ENCODE data around the gene LRMDA. TPM values are rescaled to one million over a fixed set of nuclear protein-coding genes. Genes with fewer than 3 reads are reported as not detected.

The LRMDA gene
- total and polyA plus RNA-seq, 12 donors = 30.7 to 132 (median 78.1) TPM

- DNase-seq = no peak
- Histone ChIP-seq H3K27me3 (no peaks in the 10 kb centered on the region), H3K36me3 (replicated peaks in 1 of 2) (no peaks in the 10 kb centered on the region), H3K4me1 (replicated peaks in 1 of 2) (no peaks in the 10 kb centered on the region), H3K27ac (no peak overlapping the region), H3K9me3 (replicated peaks in 1 of 3) (no peaks in the 10 kb centered on the region), H3K4me3 (no peak overlapping the region)
- TF ChIP-seq CTCF (IDR thresholded peaks at IDR 0.05) = no peak
- no peak for TF ChIP-seq POLR2A (IDR thresholded peaks at IDR 0.05)
- 78 to 89% (median 84%) methylated on average over 1 of the region's 1 CpG for WGBS, 4 donors
- intact Hi-C loops (cut with DNase I) = no loop called here
Observed at GRCh38 chr10:75838486-75838885, 407.1 kb downstream of the LRMDA start.

- H3K4me1 ChIP-seq (replicated peaks in 1 of 2) = no peaks in the 10 kb centered on the region
- no peaks in the 10 kb centered on the region for H3K36me3 ChIP-seq (replicated peaks in 1 of 2)
- no peak for TF ChIP-seq CTCF (IDR thresholded peaks at IDR 0.05)
- TF ChIP-seq POLR2A (IDR thresholded peaks at IDR 0.05) = no peak
- intact Hi-C loops (cut with DNase I) = no loop called here
- no peaks in the 10 kb centered on the region for H3K27me3 ChIP-seq
- no peaks in the 10 kb centered on the region for H3K9me3 ChIP-seq (replicated peaks in 1 of 3)
- 91 to 96% (median 96%) methylated on average over 2 of the region's 2 CpGs for WGBS, 4 donors
- DNase-seq = no peak
- no peak overlapping the region for H3K27ac ChIP-seq
- no peak overlapping the region for H3K4me3 ChIP-seq
Observed at GRCh38 chr10:75839020-75839419, 407.6 kb downstream of the LRMDA start.

GRCh38 chr10:75841266-75841665 lies 409.8 kb downstream of the LRMDA start:
- WGBS, 4 donors = 88 to 100% (median 98%) methylated on average over 3 of the region's 3 CpGs
- no peak overlapping the region for H3K27ac ChIP-seq
- no peak for DNase-seq
- TF ChIP-seq CTCF (IDR thresholded peaks at IDR 0.05) (no peak), POLR2A (IDR thresholded peaks at IDR 0.05) (no peak)
- no peaks in the 10 kb centered on the region for H3K36me3 ChIP-seq (replicated peaks in 1 of 2)
- intact Hi-C loops (cut with DNase I) = no loop called here
- no peaks in the 10 kb centered on the region for H3K4me1 ChIP-seq (replicated peaks in 1 of 2)
- no peaks in the 10 kb centered on the region for H3K9me3 ChIP-seq (replicated peaks in 1 of 3)
- H3K27me3 ChIP-seq = no peaks in the 10 kb centered on the region
- H3K4me3 ChIP-seq = no peak overlapping the region

- DNase-seq = no peak
- TF ChIP-seq CTCF (IDR thresholded peaks at IDR 0.05) (no peak), POLR2A (IDR thresholded peaks at IDR 0.05) (no peak)
- intact Hi-C loops (cut with DNase I) = no loop called here
- WGBS, 4 donors = 76 to 88% (median 81%) methylated on average over 8 of the region's 8 CpGs
- no peaks in the 10 kb centered on the region for H3K27me3 ChIP-seq
- H3K4me3 ChIP-seq = no peak overlapping the region
- no peaks in the 10 kb centered on the region for H3K36me3 ChIP-seq (replicated peaks in 1 of 2)
- no peak overlapping the region for H3K27ac ChIP-seq
- H3K4me1 ChIP-seq (replicated peaks in 1 of 2) = no peaks in the 10 kb centered on the region
- no peaks in the 10 kb centered on the region for H3K9me3 ChIP-seq (replicated peaks in 1 of 3)
Observed at GRCh38 chr10:75845176-75845947, 413.9 kb downstream of the LRMDA start.

Measured in adrenal gland (tissue), 12 donors.